ENCODE measurements around the gene RHBDD1.

- TF ChIP-seq CTCF (IDR thresholded peaks at IDR 0.05; ENCODE audit: insufficient read depth, low read depth, low read length) (no peak), EZH2 (IDR thresholded peaks at IDR 0.05; ENCODE audit: insufficient read depth, low read length) (no peak)
Measured at GRCh38 chr2:226825056-226825455, 10.8 kb upstream of the RHBDD1 start.
